Spleen (tissue), 7 donors: ENCODE data around the gene ZNF385C.

Source experiments
- POLR2A ChIP-seq, 3 donors: fragments of 450-650 bp; IDR thresholded peaks; one replicate each; pipeline ENCODE4 v1.5.1; 2017; ENCODE audit warnings: antibody characterized with exemption in 3 of 3, mild to moderate bottlenecking in 1 of 3
- TF ChIP-seq, protein P1 (sequence below), 11 experiments: fragments of 200-600 bp in 7 of 11; fragments of 450-650 bp in 4 of 11; sonication (generic) in 4 of 11; IDR thresholded peaks in 8 of 11; conservative IDR thresholded peaks in 3 of 11; 1 replicate in 7 of 11; 2 replicates in 4 of 11; pipeline versions ENCODE4 v1.4.0 to v1.8.0; 2016 to 2021; ENCODE audit warnings: antibody characterized with exemption in 11 of 11, inconsistent platforms in 4 of 11, mild to moderate bottlenecking in 1 of 11
- donor health status: DM: no; HTN: no; CAD: no; lungs with moderate emphysema.
- donor health status: DM: no; HTN: no; CAD: no.
- donor health status: DM: no; HTN: no; CAD: no.

DNA sequence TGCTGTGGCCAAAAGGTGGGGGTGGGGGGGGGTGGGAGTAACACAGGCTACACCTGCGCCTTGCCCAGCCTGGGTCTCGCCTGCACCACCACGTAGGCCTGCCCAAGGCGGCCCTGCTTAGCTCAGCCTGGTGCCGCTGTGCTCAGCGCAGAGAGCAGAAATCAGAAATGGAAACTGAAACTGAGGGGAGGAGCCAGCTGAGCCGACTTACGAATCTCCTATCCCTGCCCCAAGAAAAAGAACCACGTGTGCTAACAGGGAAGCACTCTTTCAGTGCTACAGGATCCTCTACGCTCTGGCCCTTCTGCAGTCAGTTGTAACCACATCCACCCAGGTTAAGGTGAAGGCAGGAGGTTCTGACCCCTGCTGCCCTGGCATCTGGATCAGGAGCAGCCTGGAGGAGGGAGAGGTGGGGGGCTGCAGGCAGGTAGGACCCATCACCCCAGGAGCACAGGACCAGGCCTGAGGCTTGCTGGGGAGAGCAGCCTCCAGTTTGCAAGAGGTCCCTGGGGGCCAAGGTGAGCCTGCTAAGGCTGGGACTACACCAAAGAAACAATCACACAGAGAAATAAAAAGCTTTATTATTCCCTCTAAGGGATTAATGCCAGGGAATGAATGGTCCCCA lies 14.4 kb upstream of the ZNF385C start, which contains the start of gene DHX58:
- TF ChIP-seq, protein P1, sequence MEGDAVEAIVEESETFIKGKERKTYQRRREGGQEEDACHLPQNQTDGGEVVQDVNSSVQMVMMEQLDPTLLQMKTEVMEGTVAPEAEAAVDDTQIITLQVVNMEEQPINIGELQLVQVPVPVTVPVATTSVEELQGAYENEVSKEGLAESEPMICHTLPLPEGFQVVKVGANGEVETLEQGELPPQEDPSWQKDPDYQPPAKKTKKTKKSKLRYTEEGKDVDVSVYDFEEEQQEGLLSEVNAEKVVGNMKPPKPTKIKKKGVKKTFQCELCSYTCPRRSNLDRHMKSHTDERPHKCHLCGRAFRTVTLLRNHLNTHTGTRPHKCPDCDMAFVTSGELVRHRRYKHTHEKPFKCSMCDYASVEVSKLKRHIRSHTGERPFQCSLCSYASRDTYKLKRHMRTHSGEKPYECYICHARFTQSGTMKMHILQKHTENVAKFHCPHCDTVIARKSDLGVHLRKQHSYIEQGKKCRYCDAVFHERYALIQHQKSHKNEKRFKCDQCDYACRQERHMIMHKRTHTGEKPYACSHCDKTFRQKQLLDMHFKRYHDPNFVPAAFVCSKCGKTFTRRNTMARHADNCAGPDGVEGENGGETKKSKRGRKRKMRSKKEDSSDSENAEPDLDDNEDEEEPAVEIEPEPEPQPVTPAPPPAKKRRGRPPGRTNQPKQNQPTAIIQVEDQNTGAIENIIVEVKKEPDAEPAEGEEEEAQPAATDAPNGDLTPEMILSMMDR (IDR thresholded peaks at IDR 0.05 in 8 of 11, conservative IDR thresholded peaks at IDR 0.05 in 3 of 11), result no peak
- peak in 1 of 3 donors; percentile 49 for TF ChIP-seq POLR2A (IDR thresholded peaks at IDR 0.05)
